Stimulated activated CD4-positive, alpha-beta T cell treated with anti-CD3 and anti-CD28 coated beads, Interleukin-15, amount 100 ng/mL, for 48 hours (primary cell): ENCODE results near the gene NIFK.
"Not testable (repeated sequence)": the region's sequence is repeated elsewhere in the genome, so short reads cannot be mapped to it uniquely, and the experiment has no call there.

ENCODE experiments used
- DNase-seq, 2 donors: peaks; one replicate each; pipeline ENCODE4 v3.0.0-alpha.2; 2020; ENCODE audit warnings: low read depth in 2 of 2

Gene NIFK

DNA sequence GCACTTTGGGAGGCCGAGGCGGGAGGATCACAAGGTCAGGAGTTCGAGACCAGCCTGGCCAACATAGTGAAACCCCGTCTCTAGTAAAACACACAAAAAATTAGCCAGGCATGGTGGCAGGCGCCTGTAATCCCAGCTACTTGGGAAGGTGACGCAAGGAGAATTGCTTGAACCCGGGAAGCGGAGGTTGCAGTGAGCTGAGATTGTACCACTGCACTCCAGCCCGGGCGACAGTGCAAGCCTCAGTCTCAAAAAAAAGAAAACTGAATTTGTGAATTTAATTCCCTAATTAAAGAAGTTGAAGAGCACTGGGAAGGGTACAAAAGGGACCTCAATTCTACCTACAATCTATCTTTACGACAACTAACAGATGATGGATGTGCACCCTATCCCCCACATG is 2.1 kb downstream of the NIFK start:
- not testable (repeated sequence) for DNase-seq

DNA sequence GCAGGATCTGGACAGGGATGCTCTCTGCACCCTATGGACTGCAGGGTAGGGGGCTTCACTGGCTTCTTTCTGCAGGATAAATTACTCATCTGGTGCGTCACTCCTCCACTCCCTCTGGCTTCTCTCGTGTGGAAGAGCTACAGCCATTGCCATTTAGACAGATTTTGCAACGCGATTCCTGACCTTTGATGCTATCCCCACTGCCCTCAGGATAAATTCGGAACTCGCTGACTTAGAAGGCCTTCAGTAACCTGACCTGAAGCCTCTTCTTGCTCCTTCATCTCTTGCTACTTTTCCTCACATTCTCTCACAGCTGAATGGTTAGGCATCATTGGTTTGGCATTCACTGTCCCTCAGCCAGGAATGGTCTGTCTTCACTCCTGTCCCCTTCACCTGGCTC is 5.3 kb downstream of the NIFK start:
- no peak for DNase-seq

DNA sequence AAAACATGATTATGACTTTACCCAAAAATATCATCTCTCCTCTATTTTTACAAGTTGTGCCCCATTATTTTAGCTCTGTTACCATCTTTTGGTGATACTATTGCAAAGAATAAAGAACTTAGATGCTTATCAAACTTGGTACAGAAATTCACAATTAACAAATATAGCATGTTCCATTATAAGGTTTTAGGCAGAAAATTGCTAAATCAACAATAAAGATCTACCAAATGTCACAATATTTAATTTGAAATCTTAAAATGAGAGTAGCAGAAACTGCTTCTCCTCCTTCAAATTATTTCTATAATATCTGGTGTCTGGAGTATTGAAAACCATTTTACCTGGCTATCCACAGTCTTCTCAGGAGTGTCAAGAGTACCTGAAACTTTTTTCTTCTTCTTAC is 8.7 kb downstream of the NIFK start:
- no peak for DNase-seq

DNA sequence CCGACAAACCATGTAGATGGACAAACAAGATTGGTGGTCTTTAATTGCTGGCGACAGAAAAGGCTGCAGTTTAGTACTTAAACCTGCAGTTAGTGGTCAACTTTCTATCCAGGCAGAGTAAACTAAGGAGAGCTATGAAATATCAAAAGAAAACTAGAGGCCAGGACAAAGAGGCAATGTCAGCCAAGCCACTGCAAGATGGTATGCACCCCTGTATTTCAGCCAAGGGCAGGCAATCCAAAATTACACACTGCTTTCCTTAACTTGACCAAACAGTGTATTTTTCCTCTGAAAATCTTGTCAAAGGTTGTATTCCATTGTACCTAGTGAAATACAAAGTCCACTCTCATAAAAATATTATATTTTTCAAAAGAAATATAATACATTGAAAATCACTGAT is 9.3 kb downstream of the NIFK start:
- DNase-seq: no peak

DNA sequence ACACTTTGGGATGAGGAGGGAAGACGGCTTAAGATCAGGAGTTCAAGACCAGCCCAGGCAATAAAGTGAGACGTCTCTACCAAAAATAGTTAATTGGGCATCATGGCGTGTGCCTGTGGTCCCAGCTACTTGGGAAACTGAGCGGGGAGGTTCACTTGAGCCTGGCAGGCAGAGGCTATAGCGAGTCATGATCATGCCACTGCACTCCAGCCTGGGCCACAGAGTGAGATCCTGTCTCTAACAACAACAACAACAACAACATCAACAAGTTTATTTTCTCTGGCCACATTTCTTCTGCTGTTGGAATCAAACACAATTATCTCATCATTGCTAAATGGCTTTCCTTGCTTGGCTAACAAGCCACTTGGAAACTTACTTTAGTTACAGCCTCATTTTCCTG is 13.4 kb downstream of the NIFK start:
- DNase-seq: no peak

DNA sequence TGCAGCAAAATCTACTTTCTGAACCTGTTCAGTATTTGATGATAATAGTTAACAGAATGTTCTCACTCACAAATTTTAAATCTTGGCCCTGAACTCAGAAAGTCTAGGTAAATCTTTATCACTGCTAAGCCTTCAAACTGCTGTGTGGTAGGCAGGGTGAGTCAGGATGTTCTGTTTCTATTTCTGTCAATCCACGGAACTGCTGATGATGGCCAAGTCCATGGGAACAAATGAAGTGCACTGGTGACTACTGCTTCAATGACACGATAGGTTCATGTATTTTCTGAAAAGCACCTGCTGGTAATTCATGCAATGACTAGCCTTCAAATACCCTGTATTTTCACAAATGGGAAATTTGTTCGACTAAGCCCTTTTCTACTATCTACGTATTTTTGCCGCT is 14.2 kb downstream of the NIFK start:
- peak; percentile 48 for DNase-seq

DNA sequence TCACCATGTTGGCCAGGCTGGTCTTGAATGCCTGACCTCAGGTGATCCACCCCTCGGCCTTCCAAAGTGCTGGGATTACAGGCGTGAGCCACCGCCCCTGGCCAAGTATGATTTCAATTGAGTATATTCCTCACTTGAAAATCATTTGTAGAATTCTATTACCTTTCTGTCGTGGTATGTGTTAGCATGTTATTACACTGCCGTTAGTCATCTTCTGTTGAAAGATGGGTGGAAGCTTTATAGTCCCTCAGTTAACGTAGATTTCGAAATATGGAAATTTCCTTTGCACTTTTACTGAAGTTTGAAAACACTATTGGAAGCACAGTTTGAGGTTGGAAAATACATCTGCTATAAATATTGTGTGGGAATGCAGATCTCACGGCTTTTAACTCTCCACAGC is 14.7 kb downstream of the NIFK start:
- no peak for DNase-seq

DNA sequence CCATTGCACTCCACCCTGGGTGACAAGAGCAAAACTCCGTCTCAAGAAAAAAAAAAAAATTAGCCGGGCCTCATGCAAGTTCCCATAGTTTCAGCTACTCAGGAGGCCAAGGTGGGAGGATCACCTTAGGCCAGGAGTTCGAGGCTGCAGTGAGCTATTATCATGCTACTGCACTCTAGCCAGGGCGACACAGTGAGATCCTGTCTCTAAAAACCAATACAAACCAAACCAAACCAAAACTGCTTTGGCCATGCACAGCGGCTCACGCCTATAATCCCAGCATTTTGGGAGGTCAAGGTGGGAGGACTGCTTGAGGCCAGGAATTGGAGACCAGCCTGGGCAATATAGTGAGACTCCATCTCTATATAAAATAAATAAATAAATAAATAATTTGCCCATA is 19.1 kb downstream of the NIFK start:
- DNase-seq: no peak

DNA sequence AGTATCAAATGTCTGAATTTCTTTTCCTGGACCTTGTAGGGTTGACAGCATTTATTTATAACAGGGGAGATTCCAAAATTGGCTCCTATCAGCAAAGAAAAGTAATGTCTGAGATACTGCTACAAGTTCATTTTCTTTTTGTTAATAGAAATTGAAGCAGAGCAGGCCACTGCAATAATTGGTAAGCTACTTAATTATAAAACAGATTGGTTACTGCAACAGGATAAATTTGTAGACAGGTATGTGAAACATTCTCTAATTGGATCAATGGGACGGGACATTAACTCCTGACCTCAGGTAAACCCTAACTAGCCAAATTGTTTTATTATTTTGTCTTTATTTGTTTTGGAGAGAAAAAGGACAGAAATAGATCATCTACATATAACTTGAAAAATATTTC is 20.5 kb downstream of the NIFK start:
- DNase-seq: no peak

DNA sequence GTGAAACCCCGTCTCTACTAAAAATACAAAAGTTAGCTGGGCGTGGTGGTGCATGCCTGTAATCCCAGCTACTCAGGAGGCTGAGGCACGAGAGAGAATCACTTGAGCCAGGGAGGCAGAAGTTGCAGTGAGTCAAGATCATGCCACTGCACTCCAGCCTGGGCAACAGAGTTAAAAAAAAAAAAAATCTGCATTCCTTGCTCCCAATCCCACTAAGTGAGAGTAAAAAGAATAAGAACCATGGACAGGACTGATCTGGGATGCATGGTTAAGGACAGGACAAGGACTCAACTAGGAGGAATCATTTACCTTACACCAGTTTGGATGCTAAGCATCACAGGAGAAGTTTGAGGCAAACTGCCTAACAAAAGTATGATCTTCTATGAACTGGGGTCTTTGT is 25.2 kb downstream of the NIFK start:
- not testable (repeated sequence) for DNase-seq

DNA sequence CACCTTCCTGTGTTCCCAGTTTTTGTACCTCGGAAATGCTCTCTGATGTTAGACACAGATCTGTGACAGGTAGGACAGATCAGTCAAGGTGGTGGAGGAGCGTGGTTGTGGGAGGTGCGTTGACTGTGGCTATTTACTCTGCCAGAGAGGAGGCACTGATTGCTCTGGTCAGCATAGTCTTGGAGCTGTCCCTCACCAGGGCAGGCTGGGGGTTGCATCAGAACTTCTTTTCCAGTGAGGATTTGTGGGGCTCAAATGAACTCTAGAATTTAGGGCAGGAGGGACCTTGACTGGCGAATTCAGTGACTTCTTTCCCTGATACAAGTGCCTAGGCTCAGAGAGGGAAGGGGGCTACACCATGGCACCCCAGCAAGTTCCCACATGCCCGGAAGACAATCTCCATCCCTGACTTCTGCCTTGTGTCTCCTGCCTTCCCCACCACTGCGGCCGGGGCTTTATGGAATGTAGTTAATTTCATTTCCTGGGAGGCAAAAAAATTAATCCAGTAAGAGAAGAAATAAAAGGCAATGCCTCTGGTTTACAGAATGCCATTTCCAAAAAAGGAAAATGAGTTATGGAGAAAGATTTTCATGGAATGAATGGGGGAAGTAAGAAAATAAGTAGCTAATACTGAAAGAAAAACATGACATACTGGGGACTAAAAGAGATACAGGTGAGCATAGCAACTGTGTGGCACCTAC is 26.1 kb downstream of the NIFK start:
- DNase-seq: no peak

DNA sequence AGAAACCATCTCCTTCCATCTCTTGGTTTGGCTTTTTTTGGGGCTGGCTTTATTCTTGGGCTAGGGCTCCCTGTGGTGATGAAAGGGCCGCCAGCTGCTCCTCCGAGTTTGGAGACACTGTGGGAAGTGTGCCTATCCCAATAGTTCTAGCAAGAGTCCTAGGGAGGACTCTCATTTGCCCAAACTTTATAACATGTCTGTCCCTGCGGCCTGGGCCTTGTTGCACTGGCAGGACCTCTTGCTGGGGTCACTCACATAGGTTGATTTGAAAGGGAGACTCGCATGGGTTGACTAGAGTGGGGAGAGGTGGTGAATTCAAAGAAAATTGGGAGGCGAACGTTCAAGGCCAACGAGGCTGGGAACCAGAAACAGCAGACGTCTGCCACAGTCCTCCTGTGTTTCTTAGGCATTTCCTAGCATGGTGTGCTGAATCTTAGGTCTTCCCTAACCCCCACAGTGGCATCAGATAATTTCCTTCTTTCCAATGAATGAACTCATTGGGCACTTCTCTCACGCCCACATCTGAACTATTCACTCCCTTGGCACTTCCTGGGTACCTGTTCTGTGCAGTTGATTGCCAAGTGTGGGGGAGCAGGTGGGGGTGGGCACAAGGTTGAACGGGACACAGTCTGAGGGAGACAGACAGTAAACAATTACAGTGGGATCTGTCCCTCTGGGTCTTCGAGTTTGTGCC is 26.8 kb downstream of the NIFK start:
- no peak for DNase-seq

DNA sequence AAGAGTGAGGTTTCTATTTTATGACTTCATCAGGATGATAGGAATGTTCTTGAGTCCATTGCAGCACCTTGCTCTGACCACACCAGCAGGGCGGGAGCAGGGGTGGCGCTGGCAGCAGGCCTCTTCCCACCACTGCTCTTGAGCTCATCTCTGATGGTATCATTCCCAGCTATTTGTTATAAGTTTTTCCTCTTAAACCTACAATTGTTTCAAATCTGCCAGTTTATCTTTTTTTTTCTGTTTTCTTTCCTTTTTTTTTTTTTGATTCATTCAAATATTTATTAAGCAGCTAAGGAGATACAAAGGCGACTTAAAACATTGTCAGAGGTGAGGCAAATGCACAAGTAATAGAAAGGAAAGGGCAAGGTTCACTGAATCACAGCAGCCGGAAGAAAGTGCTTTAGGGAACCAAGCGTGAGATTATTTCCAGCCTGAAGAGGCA is 28.7 kb downstream of the NIFK start:
- no peak for DNase-seq

DNA sequence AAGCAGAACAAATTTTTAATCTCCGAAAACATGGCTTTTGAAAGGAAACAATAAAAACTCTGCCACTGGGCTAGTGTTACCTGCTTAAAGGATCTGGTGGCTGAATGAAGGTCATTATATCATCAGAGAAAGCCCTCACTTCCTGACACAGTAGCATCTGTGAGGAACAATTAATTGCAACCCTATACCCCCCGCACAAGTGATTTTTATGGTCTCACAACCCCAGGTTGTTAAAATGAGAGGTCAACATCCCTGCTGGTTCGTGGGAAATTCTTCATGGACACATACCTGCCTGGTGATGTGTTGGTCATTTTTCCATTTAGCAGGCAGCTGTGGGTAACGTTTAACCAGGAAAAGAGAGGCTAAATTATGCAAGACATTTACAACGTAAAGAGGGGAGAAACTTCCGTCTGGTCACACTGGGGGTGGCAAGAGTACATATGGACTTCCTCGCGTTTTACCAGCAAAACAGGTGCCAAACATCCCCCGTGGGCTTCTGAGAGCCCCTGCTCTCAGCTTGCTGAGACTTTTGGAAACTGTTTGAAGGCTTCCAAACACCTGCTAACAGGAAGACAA is 29.2 kb downstream of the NIFK start:
- no peak for DNase-seq

DNA sequence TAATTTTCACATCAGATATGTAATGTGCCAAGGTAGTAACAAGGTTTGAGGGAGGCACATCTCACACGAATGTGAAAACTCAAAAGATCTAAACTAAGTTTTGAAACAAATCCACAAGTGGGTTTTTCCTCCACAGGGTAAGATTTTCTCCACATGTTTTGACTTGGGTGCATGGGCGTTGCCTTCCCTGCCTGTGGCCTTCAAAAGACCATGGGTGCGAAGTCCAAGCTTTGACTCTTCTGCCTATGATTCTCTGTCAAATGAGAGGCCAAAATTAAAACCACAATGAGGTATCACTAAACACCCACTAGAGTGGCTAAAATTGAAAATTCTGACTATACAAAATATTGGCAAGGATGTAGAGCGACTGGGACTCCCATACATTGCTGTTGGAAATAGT is 30.7 kb downstream of the NIFK start:
- DNase-seq: no peak

DNA sequence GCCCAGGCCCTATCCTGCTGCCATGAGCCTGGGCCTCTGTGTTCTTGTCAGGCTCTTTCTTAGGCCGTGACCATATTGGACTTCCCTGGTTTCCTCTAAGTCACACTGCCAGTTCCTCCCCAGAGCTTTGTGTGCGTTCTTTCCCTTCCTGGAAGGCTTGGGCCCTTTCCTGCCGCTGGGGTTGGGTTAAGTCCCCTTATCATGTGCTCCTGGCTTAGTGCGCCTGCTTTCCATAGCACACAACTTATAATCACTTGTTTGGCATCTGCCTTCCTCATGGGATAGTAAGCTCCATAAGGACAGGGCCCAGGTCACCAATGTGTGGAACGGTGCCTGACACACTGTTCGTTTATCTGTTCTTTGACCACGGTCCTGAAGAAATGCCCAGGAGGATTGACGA is 31.3 kb downstream of the NIFK start:
- DNase-seq: no peak

DNA sequence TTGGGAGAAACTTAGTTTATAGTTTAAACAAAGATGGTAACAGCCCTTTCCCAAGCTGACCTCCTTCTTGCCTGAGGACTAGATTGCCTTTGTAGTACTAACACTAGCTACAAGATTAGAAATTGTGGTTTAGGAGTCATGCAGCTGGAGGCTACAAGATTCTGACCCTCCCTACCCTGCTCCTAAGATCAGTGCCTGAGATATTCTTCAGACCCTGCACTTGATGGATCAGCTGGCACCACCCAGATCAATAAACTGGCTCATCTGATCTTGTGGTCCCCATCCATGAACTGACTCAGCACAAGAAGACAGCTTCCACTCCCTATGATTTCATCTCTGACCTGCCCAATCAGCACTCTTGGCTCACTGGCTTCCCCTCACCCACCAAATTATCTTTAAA is 34.9 kb downstream of the NIFK start:
- not testable (repeated sequence) for DNase-seq

DNA sequence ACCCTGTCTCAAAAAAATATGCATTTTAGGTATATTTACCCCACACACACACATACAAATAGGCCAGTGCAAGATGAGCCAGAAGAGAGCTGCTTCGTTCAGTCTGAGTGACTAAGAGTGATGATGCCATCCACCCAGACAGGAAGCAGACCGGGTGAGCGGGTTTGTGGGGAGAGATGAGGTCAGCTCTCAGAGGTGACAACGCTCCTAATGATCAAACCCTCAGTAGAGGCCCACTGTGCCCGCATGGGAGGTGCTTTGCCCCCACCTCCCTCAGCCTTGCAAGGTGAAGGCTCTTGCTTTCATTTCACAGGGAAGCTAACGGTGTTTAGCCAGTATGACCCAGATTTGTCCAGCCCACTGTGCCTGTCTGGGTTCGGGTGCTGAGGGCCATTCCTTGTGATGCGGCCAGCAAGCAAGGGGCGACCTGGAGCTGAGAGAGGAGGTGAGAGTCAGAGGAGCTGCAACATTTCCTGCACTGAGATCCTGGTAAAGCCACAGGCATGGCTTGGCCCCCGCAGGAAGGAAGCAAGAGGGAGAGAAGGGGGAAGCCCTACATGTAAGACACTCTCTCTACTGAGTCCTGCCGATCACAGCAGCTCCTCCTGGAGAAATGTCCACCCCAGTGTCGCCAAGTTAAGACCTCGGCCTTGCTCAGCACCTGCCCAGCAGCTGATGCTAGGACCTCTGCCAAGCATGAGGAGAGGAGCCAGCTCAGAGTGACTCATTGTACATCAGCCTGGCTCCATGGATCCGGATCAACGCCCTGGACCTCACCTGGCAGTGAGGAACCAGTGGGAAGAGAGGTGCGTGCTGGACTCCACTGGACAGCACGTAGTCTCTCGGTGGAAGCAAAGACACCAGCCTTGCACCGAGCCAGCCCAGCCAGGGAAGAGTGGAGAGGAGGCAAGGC is 37.0 kb downstream of the NIFK start:
- DNase-seq: peak; percentile 83 to 84

DNA sequence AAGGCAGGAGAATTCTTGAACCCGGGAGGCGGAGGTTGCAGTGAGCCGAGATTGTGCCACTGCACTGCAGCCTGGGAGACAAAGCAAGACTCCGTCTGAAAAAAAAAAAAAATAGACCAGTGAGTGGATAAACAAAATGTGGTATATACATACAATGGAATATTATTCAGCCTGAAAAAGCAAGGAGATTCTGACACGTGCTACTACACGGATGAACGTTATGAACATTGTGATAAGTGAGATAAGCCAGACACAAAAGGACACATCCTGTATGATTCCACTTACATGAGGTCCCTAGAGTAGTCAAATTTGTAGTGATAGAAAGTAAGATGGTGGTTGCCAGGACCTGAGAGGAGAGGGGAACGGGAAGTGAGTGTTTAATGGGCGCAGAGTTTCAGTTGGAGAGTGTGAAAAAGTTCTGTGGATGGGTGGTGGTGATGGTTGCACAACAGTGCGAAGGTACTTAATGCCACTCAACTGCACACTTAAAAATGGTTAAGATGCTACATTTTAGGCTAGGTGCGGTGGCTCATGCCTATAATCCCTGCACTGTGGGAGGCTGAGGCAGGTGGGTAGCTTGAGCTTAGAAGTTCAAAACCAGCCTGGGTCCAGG is 38.3 kb downstream of the NIFK start:
- DNase-seq: no peak

DNA sequence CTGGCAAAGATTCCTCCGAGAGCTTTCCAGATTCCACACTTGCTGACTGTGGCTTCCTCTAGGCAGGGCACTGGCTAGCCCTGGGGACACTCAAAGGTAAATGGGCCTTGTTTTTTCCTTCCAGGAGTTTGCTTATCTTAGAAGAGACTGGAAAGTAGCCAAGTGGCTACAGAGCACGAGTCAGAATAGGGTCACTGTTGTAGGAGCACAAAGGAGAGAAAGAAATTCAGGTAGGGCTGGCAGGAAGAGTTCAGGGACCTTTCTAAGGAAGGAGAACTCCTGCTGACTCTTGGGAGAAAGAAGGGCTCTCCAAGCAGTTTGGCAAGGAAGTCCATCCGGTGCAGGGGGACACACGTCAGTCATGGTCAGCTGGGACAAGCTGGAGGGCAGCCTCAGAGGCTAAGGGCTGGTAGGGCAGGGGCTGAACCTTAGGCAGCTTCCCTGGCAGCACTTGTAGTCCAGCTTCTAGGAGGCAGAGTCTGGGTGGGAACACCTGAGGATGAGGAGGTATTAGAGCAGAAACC is 39.5 kb downstream of the NIFK start:
- DNase-seq: no peak

DNA sequence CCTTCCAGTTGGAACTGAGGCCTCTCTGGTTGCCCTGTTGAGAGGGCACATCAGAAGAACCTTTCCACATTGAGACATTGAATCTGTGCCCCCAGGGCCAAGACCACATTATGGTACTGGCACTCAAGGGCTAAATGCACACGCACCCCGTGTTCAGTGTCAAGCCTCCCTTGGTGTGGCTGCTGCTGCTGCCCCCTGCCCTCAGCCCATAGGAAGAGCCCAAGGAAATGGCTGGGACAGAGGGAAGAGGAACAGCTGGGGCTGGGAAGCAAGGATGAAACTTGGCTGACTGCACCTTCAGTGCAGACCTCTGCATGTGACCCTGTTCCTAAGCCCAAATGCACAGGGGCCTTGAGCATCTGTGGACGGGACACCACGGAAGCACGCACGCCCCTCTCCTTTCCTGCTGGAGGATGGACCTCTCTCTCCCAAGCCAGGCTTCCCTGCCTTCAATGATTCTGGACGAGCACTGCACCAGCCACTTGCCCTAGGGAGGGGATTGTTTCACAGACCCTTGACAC is 40.2 kb downstream of the NIFK start:
- DNase-seq: no peak

DNA sequence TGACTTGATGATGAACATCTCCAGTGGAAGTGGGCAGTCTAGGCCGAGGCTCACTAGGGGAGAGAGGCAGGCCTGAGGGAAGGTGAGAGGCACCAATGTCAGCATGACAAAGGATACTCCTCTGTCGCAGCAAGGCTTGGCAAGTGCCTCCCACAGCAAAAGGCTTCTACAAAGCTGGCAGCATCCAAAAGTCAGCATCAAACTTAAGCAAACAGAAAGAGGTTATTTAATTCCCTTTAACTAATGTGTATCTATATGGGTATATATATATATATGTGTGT is 41.6 kb downstream of the NIFK start:
- no peak for DNase-seq
